Measurements from ENCODE around the gene PDE4D. TPM values are rescaled to one million over a fixed set of nuclear protein-coding genes. Genes with fewer than 3 reads are reported as not detected.

PDE4D gene
- total RNA-seq, 1 donor from 2014 or later = 14.2 TPM

GRCh38 chr5:59838989-59839388, 54.5 kb downstream of the PDE4D start:
- Histone ChIP-seq H3K27ac (ENCODE audit: low read depth, low read length) (no peak overlapping the region), H3K79me2 (ENCODE audit: insufficient read depth, low read length) (no peaks in the 10 kb centered on the region), H3K9ac (ENCODE audit: low read length) (no peak overlapping the region), H4K20me1 (ENCODE audit: insufficient read depth, low read length) (no peaks in the 10 kb centered on the region), H3K4me1 (ENCODE audit: insufficient read depth, low read length) (peaks cover 24% of the 10 kb centered on the region), H3K4me2 (ENCODE audit: low read length) (no peak overlapping the region), H2AFZ (ENCODE audit: low read depth, low read length) (no peak overlapping the region), H3K9me3 (ENCODE audit: insufficient read depth, low read depth, low read length) (no peaks in the 10 kb centered on the region), H3K4me3 (ENCODE audit: insufficient read depth, low read depth, low read length) (no peak overlapping the region), H3K27me3 (ENCODE audit: insufficient read depth, low read length) (no peaks in the 10 kb centered on the region), H3K36me3 (ENCODE audit: insufficient read depth, low read length) (no peaks in the 10 kb centered on the region)
- Mint-ChIP-seq H3K4me3 (ENCODE audit: unreplicated experiment) (no peak overlapping the region), H3K36me3 (ENCODE audit: low read depth, unreplicated experiment) (no peaks in the 10 kb centered on the region), H3K4me1 (ENCODE audit: low read depth, unreplicated experiment) (peaks cover 31% of the 10 kb centered on the region), H3K9me3 (ENCODE audit: unreplicated experiment) (no peaks in the 10 kb centered on the region), H3K27ac (ENCODE audit: unreplicated experiment) (no peak overlapping the region), H3K27me3 (ENCODE audit: low read depth, unreplicated experiment) (no peaks in the 10 kb centered on the region)
- TF ChIP-seq EZH2 (IDR thresholded peaks at IDR 0.05; ENCODE audit: insufficient read depth, low read length) (no peak), CTCF (IDR thresholded peaks at IDR 0.05; ENCODE audit: insufficient read depth, low read depth, low read length) (no peak)
- FAIRE-seq = no peak
- DNase-seq (ENCODE audit: low read depth) = no peak

GRCh38 chr5:59838067-59838466, 55.5 kb downstream of the PDE4D start:
- Histone ChIP-seq H3K27me3 (ENCODE audit: insufficient read depth, low read length) (no peaks in the 10 kb centered on the region), H3K9ac (ENCODE audit: low read length) (no peak overlapping the region), H3K36me3 (ENCODE audit: insufficient read depth, low read length) (no peaks in the 10 kb centered on the region), H3K27ac (ENCODE audit: low read depth, low read length) (no peak overlapping the region), H3K79me2 (ENCODE audit: insufficient read depth, low read length) (no peaks in the 10 kb centered on the region), H2AFZ (ENCODE audit: low read depth, low read length) (no peak overlapping the region), H3K4me1 (ENCODE audit: insufficient read depth, low read length) (peaks cover 19% of the 10 kb centered on the region), H3K4me3 (ENCODE audit: insufficient read depth, low read depth, low read length) (no peak overlapping the region), H4K20me1 (ENCODE audit: insufficient read depth, low read length) (no peaks in the 10 kb centered on the region), H3K4me2 (ENCODE audit: low read length) (no peak overlapping the region), H3K9me3 (ENCODE audit: insufficient read depth, low read depth, low read length) (no peaks in the 10 kb centered on the region)
- DNase-seq (ENCODE audit: low read depth) (no peak), FAIRE-seq (no peak)
- peaks cover 31% of the 10 kb centered on the region for H3K4me1 Mint-ChIP-seq (ENCODE audit: low read depth, unreplicated experiment)
- no peaks in the 10 kb centered on the region for H3K27me3 Mint-ChIP-seq (ENCODE audit: low read depth, unreplicated experiment)
- TF ChIP-seq CTCF (IDR thresholded peaks at IDR 0.05; ENCODE audit: insufficient read depth, low read depth, low read length) = no peak
- no peak for TF ChIP-seq EZH2 (IDR thresholded peaks at IDR 0.05; ENCODE audit: insufficient read depth, low read length)
- H3K9me3 Mint-ChIP-seq (ENCODE audit: unreplicated experiment) = no peaks in the 10 kb centered on the region
- no peak overlapping the region for H3K27ac Mint-ChIP-seq (ENCODE audit: unreplicated experiment)
- no peak overlapping the region for H3K4me3 Mint-ChIP-seq (ENCODE audit: unreplicated experiment)
- no peaks in the 10 kb centered on the region for H3K36me3 Mint-ChIP-seq (ENCODE audit: low read depth, unreplicated experiment)

- H3K27me3 Mint-ChIP-seq (ENCODE audit: low read depth, unreplicated experiment) = no peaks in the 10 kb centered on the region
- no peaks in the 10 kb centered on the region for H4K20me1 ChIP-seq (ENCODE audit: insufficient read depth, low read length)
- no peaks in the 10 kb centered on the region for H3K27me3 ChIP-seq (ENCODE audit: insufficient read depth, low read length)
- no peaks in the 10 kb centered on the region for H3K9me3 Mint-ChIP-seq (ENCODE audit: unreplicated experiment)
- H3K4me3 Mint-ChIP-seq (ENCODE audit: unreplicated experiment) = no peak overlapping the region
- peaks cover 19% of the 10 kb centered on the region for H3K4me1 ChIP-seq (ENCODE audit: insufficient read depth, low read length)
- no peaks in the 10 kb centered on the region for H3K79me2 ChIP-seq (ENCODE audit: insufficient read depth, low read length)
- H3K4me3 ChIP-seq (ENCODE audit: insufficient read depth, low read depth, low read length) = no peak overlapping the region
- H3K36me3 Mint-ChIP-seq (ENCODE audit: low read depth, unreplicated experiment) = no peaks in the 10 kb centered on the region
- H3K36me3 ChIP-seq (ENCODE audit: insufficient read depth, low read length) = no peaks in the 10 kb centered on the region
- H3K4me2 ChIP-seq (ENCODE audit: low read length) = no peak overlapping the region
- DNase-seq (ENCODE audit: low read depth) (no peak), FAIRE-seq (no peak)
- H3K9me3 ChIP-seq (ENCODE audit: insufficient read depth, low read depth, low read length) = no peaks in the 10 kb centered on the region
- no peak overlapping the region for H3K27ac ChIP-seq (ENCODE audit: low read depth, low read length)
- TF ChIP-seq EZH2 (IDR thresholded peaks at IDR 0.05; ENCODE audit: insufficient read depth, low read length) (no peak), CTCF (IDR thresholded peaks at IDR 0.05; ENCODE audit: insufficient read depth, low read depth, low read length) (no peak)
- peaks cover 39% of the 10 kb centered on the region for H3K4me1 Mint-ChIP-seq (ENCODE audit: low read depth, unreplicated experiment)
- H2AFZ ChIP-seq (ENCODE audit: low read depth, low read length) = no peak overlapping the region
- no peak overlapping the region for H3K27ac Mint-ChIP-seq (ENCODE audit: unreplicated experiment)
- H3K9ac ChIP-seq (ENCODE audit: low read length) = no peak overlapping the region
Measured at GRCh38 chr5:59837071-59837470, 56.5 kb downstream of the PDE4D start.

Data from astrocyte (in vitro differentiated cells and primary cell).